ENCODE results near the gene FKBP4. TPM values are rescaled to one million over a fixed set of nuclear protein-coding genes. Genes with fewer than 3 reads are reported as not detected.

FKBP4 gene
- total RNA-seq, 1 donor, result 17.4 TPM

DNA sequence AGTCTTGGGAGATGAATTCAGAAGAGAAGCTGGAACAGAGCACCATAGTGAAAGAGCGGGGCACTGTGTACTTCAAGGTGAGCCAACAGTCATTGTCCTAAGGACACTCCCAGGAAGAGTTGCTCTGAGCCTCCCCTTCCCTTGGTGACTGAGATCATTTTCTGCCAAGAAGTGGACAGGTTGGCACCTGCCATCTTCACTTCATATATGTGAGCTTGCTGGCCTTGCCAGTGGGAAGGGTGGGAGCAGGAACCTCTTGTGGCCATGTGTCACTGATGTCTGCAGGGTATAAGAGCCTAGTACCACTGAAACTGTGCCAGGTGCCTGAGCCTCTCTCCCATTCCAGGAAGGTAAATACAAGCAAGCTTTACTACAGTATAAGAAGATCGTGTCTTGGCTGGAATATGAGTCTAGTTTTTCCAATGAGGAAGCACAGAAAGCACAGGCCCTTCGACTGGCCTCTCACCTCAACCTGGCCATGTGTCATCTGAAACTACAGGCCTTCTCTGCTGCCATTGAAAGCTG is 5.3 kb downstream of the FKBP4 start:
- H3K4me1 ChIP-seq (ENCODE audit: insufficient read depth, low read length), result peaks cover 27% of the 10 kb centered on the region
- H2AFZ ChIP-seq (ENCODE audit: low read length), result no peak overlapping the region
- no peak overlapping the region for H3K27ac ChIP-seq (ENCODE audit: low read depth, low read length)
- DNase-seq (ENCODE audit: insufficient read length, low spot score, missing footprints), result no peak
- H3K27me3 ChIP-seq (ENCODE audit: insufficient read depth, low read length), result no peaks in the 10 kb centered on the region
- no peaks in the 10 kb centered on the region for H3K9me3 ChIP-seq (ENCODE audit: low read depth, low read length)
- H3K79me2 ChIP-seq (ENCODE audit: insufficient read depth, low read length), result peaks cover 26% of the 10 kb centered on the region
- H3K4me2 ChIP-seq (ENCODE audit: insufficient read depth, low read length), result no peak overlapping the region
- peaks cover 15% of the 10 kb centered on the region for H4K20me1 ChIP-seq (ENCODE audit: insufficient read depth, low read length)
- TF ChIP-seq, protein P1, sequence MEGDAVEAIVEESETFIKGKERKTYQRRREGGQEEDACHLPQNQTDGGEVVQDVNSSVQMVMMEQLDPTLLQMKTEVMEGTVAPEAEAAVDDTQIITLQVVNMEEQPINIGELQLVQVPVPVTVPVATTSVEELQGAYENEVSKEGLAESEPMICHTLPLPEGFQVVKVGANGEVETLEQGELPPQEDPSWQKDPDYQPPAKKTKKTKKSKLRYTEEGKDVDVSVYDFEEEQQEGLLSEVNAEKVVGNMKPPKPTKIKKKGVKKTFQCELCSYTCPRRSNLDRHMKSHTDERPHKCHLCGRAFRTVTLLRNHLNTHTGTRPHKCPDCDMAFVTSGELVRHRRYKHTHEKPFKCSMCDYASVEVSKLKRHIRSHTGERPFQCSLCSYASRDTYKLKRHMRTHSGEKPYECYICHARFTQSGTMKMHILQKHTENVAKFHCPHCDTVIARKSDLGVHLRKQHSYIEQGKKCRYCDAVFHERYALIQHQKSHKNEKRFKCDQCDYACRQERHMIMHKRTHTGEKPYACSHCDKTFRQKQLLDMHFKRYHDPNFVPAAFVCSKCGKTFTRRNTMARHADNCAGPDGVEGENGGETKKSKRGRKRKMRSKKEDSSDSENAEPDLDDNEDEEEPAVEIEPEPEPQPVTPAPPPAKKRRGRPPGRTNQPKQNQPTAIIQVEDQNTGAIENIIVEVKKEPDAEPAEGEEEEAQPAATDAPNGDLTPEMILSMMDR (IDR thresholded peaks at IDR 0.05; ENCODE audit: extremely low read depth, low read depth, low read length), result no peak
- H3K36me3 ChIP-seq (ENCODE audit: insufficient read depth, low read length), result peaks cover 65% of the 10 kb centered on the region
- no peak overlapping the region for H3K4me3 ChIP-seq (ENCODE audit: insufficient read depth, low read length)

DNA sequence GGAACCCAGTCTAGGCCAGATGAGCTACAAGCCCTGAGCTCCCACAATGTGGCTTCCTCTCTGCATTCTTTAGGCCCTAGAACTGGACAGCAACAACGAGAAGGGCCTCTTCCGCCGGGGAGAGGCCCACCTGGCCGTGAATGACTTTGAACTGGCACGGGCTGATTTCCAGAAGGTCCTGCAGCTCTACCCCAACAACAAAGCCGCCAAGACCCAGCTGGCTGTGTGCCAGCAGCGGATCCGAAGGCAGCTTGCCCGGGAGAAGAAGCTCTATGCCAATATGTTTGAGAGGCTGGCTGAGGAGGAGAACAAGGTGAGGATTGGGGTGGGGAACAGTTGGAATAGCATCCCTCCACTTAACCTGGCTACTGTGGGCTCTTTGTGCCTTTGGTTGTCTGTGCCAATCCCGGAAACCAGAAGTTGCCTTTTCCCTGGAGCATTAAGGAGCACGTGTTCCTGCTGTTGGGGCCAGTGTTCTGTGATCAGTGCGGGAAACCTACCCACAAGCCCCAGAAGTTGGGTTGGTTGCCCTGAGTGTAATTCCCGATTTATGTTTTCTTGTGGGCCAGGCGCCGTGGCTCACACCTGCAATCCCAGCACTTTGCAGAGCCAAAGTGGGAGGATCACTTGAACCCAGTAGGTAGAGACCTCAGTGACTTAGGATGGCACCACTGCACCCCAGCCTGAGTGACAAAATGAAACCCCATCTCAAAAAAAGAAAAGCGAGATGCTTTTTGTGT is 6.4 kb downstream of the FKBP4 start:
- Histone ChIP-seq H4K20me1 (ENCODE audit: insufficient read depth, low read length) (peaks cover 17% of the 10 kb centered on the region), H3K4me3 (ENCODE audit: insufficient read depth, low read length) (no peak overlapping the region), H3K27ac (ENCODE audit: low read depth, low read length) (no peak overlapping the region), H3K36me3 (ENCODE audit: insufficient read depth, low read length) (peaks cover 71% of the 10 kb centered on the region), H3K4me2 (ENCODE audit: insufficient read depth, low read length) (no peak overlapping the region), H3K79me2 (ENCODE audit: insufficient read depth, low read length) (peaks cover 21% of the 10 kb centered on the region), H2AFZ (ENCODE audit: low read length) (no peak overlapping the region), H3K4me1 (ENCODE audit: insufficient read depth, low read length) (peaks cover 30% of the 10 kb centered on the region), H3K27me3 (ENCODE audit: insufficient read depth, low read length) (no peaks in the 10 kb centered on the region), H3K9me3 (ENCODE audit: low read depth, low read length) (no peaks in the 10 kb centered on the region)
- DNase-seq (ENCODE audit: insufficient read length, low spot score, missing footprints), result no peak
- TF ChIP-seq, protein P1 (IDR thresholded peaks at IDR 0.05; ENCODE audit: extremely low read depth, low read depth, low read length), result no peak

- Histone ChIP-seq H3K27ac (ENCODE audit: low read depth, low read length) (peak overlapping the region; percentile 82), H3K4me3 (ENCODE audit: insufficient read depth, low read length) (no peak overlapping the region), H4K20me1 (ENCODE audit: insufficient read depth, low read length) (peaks cover 3% of the 10 kb centered on the region), H3K4me1 (ENCODE audit: insufficient read depth, low read length) (peaks cover 22% of the 10 kb centered on the region), H2AFZ (ENCODE audit: low read length) (no peak overlapping the region), H3K9me3 (ENCODE audit: low read depth, low read length) (no peaks in the 10 kb centered on the region), H3K4me2 (ENCODE audit: insufficient read depth, low read length) (no peak overlapping the region), H3K27me3 (ENCODE audit: insufficient read depth, low read length) (no peaks in the 10 kb centered on the region), H3K79me2 (ENCODE audit: insufficient read depth, low read length) (no peaks in the 10 kb centered on the region), H3K36me3 (ENCODE audit: insufficient read depth, low read length) (peaks cover 56% of the 10 kb centered on the region)
- TF ChIP-seq, protein P1 (IDR thresholded peaks at IDR 0.05; ENCODE audit: extremely low read depth, low read depth, low read length), result no peak
- DNase-seq (ENCODE audit: insufficient read length, low spot score, missing footprints), result no peak
Observed at GRCh38 chr12:2803635-2804392, 9.0 kb downstream of the FKBP4 start.

Measured in osteoblast (primary cell).